ENCODE measurements around the gene TTC12.

- TF ChIP-seq EZH2 (IDR thresholded peaks at IDR 0.05) (no peak), POLR2AphosphoS5 (IDR thresholded peaks at IDR 0.05; ENCODE audit: borderline replicate concordance, low read depth, low read length) (no peak)
Observed at GRCh38 chr11:113270080-113270479, 44.3 kb upstream of the TTC12 start.
